Stimulated activated effector memory CD8-positive, alpha-beta T cell treated with anti-CD3 and anti-CD28 coated beads, Interleukin-12 subunit alpha, Interleukin-12 subunit beta, amount 100 ng/mL, for 72 hours (primary cell): Measurements from ENCODE around the gene PARP2.

ENCODE experiments used
- ATAC-seq: fragments of 150-1000 bp; cut with Tn5 transposase; 2 replicates; pipeline ENCODE4 v1.10.0; 2021
- DNase-seq, 2 donors: peaks; one replicate each; pipeline ENCODE4 v3.0.0; 2021 to 2022; ENCODE audit warnings: low spot score in 2 of 2
- H3K27ac Mint-ChIP-seq: one replicate; pipeline ENCODE4 v1.8.0; 2022; ENCODE audit warnings: mild to moderate bottlenecking, mixed read lengths
- H3K36me3 Mint-ChIP-seq: one replicate; pipeline ENCODE4 v1.8.0; 2022; ENCODE audit warnings: mild to moderate bottlenecking, mixed read lengths
- H3K4me1 Mint-ChIP-seq: one replicate; pipeline ENCODE4 v1.8.0; 2022; ENCODE audit warnings: mixed read lengths
- H3K4me3 Mint-ChIP-seq: one replicate; pipeline ENCODE4 v1.8.0; 2022; ENCODE audit warnings: mild to moderate bottlenecking, mixed read lengths
- H3K9me3 Mint-ChIP-seq: one replicate; pipeline ENCODE4 v1.8.0; 2022; ENCODE audit warnings: mixed read lengths

The PARP2 gene

GRCh38 chr14:20376071-20376588 lies 32.7 kb downstream of the PARP2 start:
- no peaks in the 10 kb centered on the region for H3K4me1 Mint-ChIP-seq
- no peak for ATAC-seq
- no peak for DNase-seq
- no peak overlapping the region for H3K4me3 Mint-ChIP-seq
- H3K27ac Mint-ChIP-seq = peak overlapping the region; percentile 74
- no peaks in the 10 kb centered on the region for H3K9me3 Mint-ChIP-seq
- H3K36me3 Mint-ChIP-seq = peaks cover 100% of the 10 kb centered on the region

- no peak overlapping the region for H3K4me3 Mint-ChIP-seq
- ATAC-seq (no peak), DNase-seq (no peak)
- H3K36me3 Mint-ChIP-seq = peaks cover 100% of the 10 kb centered on the region
- no peaks in the 10 kb centered on the region for H3K4me1 Mint-ChIP-seq
- H3K27ac Mint-ChIP-seq = no peak overlapping the region
- H3K9me3 Mint-ChIP-seq = no peaks in the 10 kb centered on the region
Observed at GRCh38 chr14:20377171-20377570, 33.7 kb downstream of the PARP2 start.

- Mint-ChIP-seq H3K36me3 (peaks cover 100% of the 10 kb centered on the region), H3K4me3 (no peak overlapping the region), H3K4me1 (no peaks in the 10 kb centered on the region), H3K9me3 (no peaks in the 10 kb centered on the region), H3K27ac (no peak overlapping the region)
- DNase-seq (no peak), ATAC-seq (no peak)
Observed at GRCh38 chr14:20379743-20380142, 36.3 kb downstream of the PARP2 start.

GRCh38 chr14:20380681-20381080 lies 37.2 kb downstream of the PARP2 start:
- no peaks in the 10 kb centered on the region for H3K9me3 Mint-ChIP-seq
- H3K4me3 Mint-ChIP-seq = no peak overlapping the region
- peaks cover 100% of the 10 kb centered on the region for H3K36me3 Mint-ChIP-seq
- no peak for DNase-seq
- H3K4me1 Mint-ChIP-seq = no peaks in the 10 kb centered on the region
- H3K27ac Mint-ChIP-seq = peak overlapping the region; percentile 63
- no peak for ATAC-seq

- Mint-ChIP-seq H3K36me3 (peaks cover 100% of the 10 kb centered on the region), H3K27ac (peak overlapping the region; percentile 63), H3K4me1 (no peaks in the 10 kb centered on the region), H3K4me3 (no peak overlapping the region), H3K9me3 (no peaks in the 10 kb centered on the region)
- ATAC-seq = no peak
- DNase-seq = no peak
Observed at GRCh38 chr14:20381341-20381740, 37.9 kb downstream of the PARP2 start.

- DNase-seq (no peak), ATAC-seq (no peak)
- Mint-ChIP-seq H3K36me3 (peaks cover 100% of the 10 kb centered on the region), H3K4me3 (no peak overlapping the region), H3K4me1 (no peaks in the 10 kb centered on the region), H3K9me3 (no peaks in the 10 kb centered on the region), H3K27ac (peak overlapping the region; percentile 63)
Observed at GRCh38 chr14:20382526-20382925, 39.1 kb downstream of the PARP2 start.

- DNase-seq (no peak), ATAC-seq (no peak)
- Mint-ChIP-seq H3K36me3 (peaks cover 100% of the 10 kb centered on the region), H3K27ac (peak overlapping the region; percentile 84), H3K4me1 (no peaks in the 10 kb centered on the region), H3K9me3 (no peaks in the 10 kb centered on the region), H3K4me3 (no peak overlapping the region)
Observed at GRCh38 chr14:20383032-20383431, 39.6 kb downstream of the PARP2 start.

GRCh38 chr14:20383636-20384035 lies 40.2 kb downstream of the PARP2 start:
- no peak for ATAC-seq
- Mint-ChIP-seq H3K4me1 (no peaks in the 10 kb centered on the region), H3K36me3 (peaks cover 100% of the 10 kb centered on the region), H3K4me3 (no peak overlapping the region), H3K27ac (peak overlapping the region; percentile 84), H3K9me3 (no peaks in the 10 kb centered on the region)
- no peak for DNase-seq

GRCh38 chr14:20384321-20384720 lies 40.9 kb downstream of the PARP2 start:
- H3K4me3 Mint-ChIP-seq = no peak overlapping the region
- peak overlapping the region; percentile 84 for H3K27ac Mint-ChIP-seq
- ATAC-seq = no peak
- no peaks in the 10 kb centered on the region for H3K4me1 Mint-ChIP-seq
- H3K36me3 Mint-ChIP-seq = peaks cover 100% of the 10 kb centered on the region
- no peaks in the 10 kb centered on the region for H3K9me3 Mint-ChIP-seq
- DNase-seq = no peak

GRCh38 chr14:20384886-20385285 lies 41.5 kb downstream of the PARP2 start:
- no peaks in the 10 kb centered on the region for H3K4me1 Mint-ChIP-seq
- no peak for ATAC-seq
- H3K9me3 Mint-ChIP-seq = no peaks in the 10 kb centered on the region
- no peak for DNase-seq
- H3K27ac Mint-ChIP-seq = peak overlapping the region; percentile 84
- no peak overlapping the region for H3K4me3 Mint-ChIP-seq
- H3K36me3 Mint-ChIP-seq = peaks cover 100% of the 10 kb centered on the region

GRCh38 chr14:20386276-20386855 lies 42.9 kb downstream of the PARP2 start:
- Mint-ChIP-seq H3K36me3 (peaks cover 100% of the 10 kb centered on the region), H3K4me1 (no peaks in the 10 kb centered on the region), H3K9me3 (no peaks in the 10 kb centered on the region), H3K27ac (peak overlapping the region; percentile 37), H3K4me3 (no peak overlapping the region)
- no peak for ATAC-seq
- no peak for DNase-seq

GRCh38 chr14:20387576-20387975 lies 44.1 kb downstream of the PARP2 start:
- Mint-ChIP-seq H3K36me3 (peaks cover 100% of the 10 kb centered on the region), H3K27ac (peak overlapping the region; percentile 88), H3K4me3 (no peak overlapping the region), H3K9me3 (no peaks in the 10 kb centered on the region), H3K4me1 (no peaks in the 10 kb centered on the region)
- ATAC-seq (no peak), DNase-seq (no peak)

GRCh38 chr14:20388159-20388558 lies 44.7 kb downstream of the PARP2 start:
- H3K9me3 Mint-ChIP-seq = no peaks in the 10 kb centered on the region
- no peaks in the 10 kb centered on the region for H3K4me1 Mint-ChIP-seq
- H3K36me3 Mint-ChIP-seq = peaks cover 100% of the 10 kb centered on the region
- DNase-seq = no peak
- H3K4me3 Mint-ChIP-seq = no peak overlapping the region
- ATAC-seq = no peak
- H3K27ac Mint-ChIP-seq = peak overlapping the region; percentile 88

- Mint-ChIP-seq H3K4me1 (no peaks in the 10 kb centered on the region), H3K36me3 (peaks cover 100% of the 10 kb centered on the region), H3K9me3 (no peaks in the 10 kb centered on the region), H3K27ac (no peak overlapping the region), H3K4me3 (no peak overlapping the region)
- ATAC-seq = no peak
- DNase-seq = no peak
Observed at GRCh38 chr14:20391505-20391904, 48.1 kb downstream of the PARP2 start.

GRCh38 chr14:20397511-20397910 lies 54.1 kb downstream of the PARP2 start:
- DNase-seq (no peak), ATAC-seq (no peak)
- no peaks in the 10 kb centered on the region for H3K9me3 Mint-ChIP-seq
- no peak overlapping the region for H3K4me3 Mint-ChIP-seq
- no peak overlapping the region for H3K27ac Mint-ChIP-seq
- peaks cover 100% of the 10 kb centered on the region for H3K36me3 Mint-ChIP-seq
- H3K4me1 Mint-ChIP-seq = peaks cover 18% of the 10 kb centered on the region

- Mint-ChIP-seq H3K27ac (peak overlapping the region; percentile 93), H3K4me1 (peaks cover 27% of the 10 kb centered on the region), H3K9me3 (no peaks in the 10 kb centered on the region), H3K36me3 (peaks cover 100% of the 10 kb centered on the region), H3K4me3 (peak overlapping the region; percentile 56)
- ATAC-seq (peak; percentile 80), DNase-seq (no peak)
Observed at GRCh38 chr14:20400589-20400964, 57.1 kb downstream of the PARP2 start.
